H1 (cell line): ENCODE data around the gene ELP1. TPM values are rescaled to one million over a fixed set of nuclear protein-coding genes. Genes with fewer than 3 reads are reported as not detected.

Experiments
- CTCF ChIA-PET: fragments of 300-600 bp; sonication (Branson Sonifier 250); formaldehyde crosslinking; loops from one replicate; lab custom pipeline; 2021; ENCODE audit not compliant: partially characterized antibody; lab: Charles Lee
- POLR2A ChIA-PET: fragments of 300-600 bp; sonication (Branson Sonifier 250); formaldehyde crosslinking; loops from one replicate; lab custom pipeline; 2021; ENCODE audit warnings: inconsistent platforms; ENCODE audit not compliant: partially characterized antibody; lab: Charles Lee
- DNase-seq, 2 experiments: peaks; one replicate each; pipeline versions ENCODE4 v3.0.0 to v3.0.0-alpha.2; 2010 to 2022; ENCODE audit warnings: low spot score in 2 of 2, low read depth in 1 of 2, mixed read lengths in 1 of 2
- FAIRE-seq: peaks from 2 replicates; lab custom pipeline; 2011; peaks lifted over from hg19 to GRCh38; lab: Jason Lieb, UNC
- H2AFZ ChIP-seq: 2 replicates; pipeline ENCODE4 v1.8.1; 2012; ENCODE audit warnings: low read length, inconsistent platforms
- H2AK5ac ChIP-seq: 2 replicates; pipeline ENCODE4 v1.6.1; 2013; ENCODE audit warnings: low read depth, low read length
- H2BK120ac ChIP-seq: replicated peaks from 2 replicates; pipeline ENCODE3; 2013; ENCODE audit warnings: low read depth, low read length, inconsistent platforms
- H2BK12ac ChIP-seq: 2 replicates; pipeline ENCODE4 v1.6.1; 2013; ENCODE audit warnings: low read depth, low read length
- H2BK15ac ChIP-seq: 2 replicates; pipeline ENCODE4 v1.6.1; 2013; ENCODE audit warnings: low read length
- H2BK20ac ChIP-seq: 2 replicates; pipeline ENCODE4 v1.6.1; 2013; ENCODE audit warnings: low read length
- H2BK5ac ChIP-seq: 2 replicates; pipeline ENCODE4 v1.6.1; 2013; ENCODE audit warnings: low read depth, low read length
- H3K14ac ChIP-seq: 2 replicates; pipeline ENCODE4 v1.6.1; 2013; ENCODE audit warnings: inconsistent platforms; ENCODE audit not compliant: insufficient read length
- H3K18ac ChIP-seq: 2 replicates; pipeline ENCODE4 v1.6.1; 2013; ENCODE audit warnings: low read length; ENCODE audit errors: extremely low read depth
- H3K23ac ChIP-seq: 2 replicates; pipeline ENCODE4 v1.6.1; 2013; ENCODE audit warnings: inconsistent platforms; ENCODE audit not compliant: insufficient read length
- H3K23me2 ChIP-seq: 2 replicates; pipeline ENCODE4 v1.6.1; 2013; ENCODE audit warnings: low read depth, low read length
- H3K27ac ChIP-seq: 2 replicates; pipeline ENCODE4 v1.6.1; 2011; ENCODE audit warnings: low read depth, low read length, inconsistent platforms
- H3K27me3 ChIP-seq, 4 experiments: replicated peaks in 1 of 4; 1 replicate in 1 of 4; 2 replicates in 3 of 4; pipeline versions ENCODE4 v1.6.1 to v1.8.1; 2011 to 2013; ENCODE audit warnings: low read length in 3 of 4, mild to moderate bottlenecking in 3 of 4, inconsistent platforms in 2 of 4, mixed read lengths in 2 of 4, moderate library complexity in 1 of 4; ENCODE audit not compliant: control insufficient read depth in 3 of 4, insufficient read depth in 3 of 4; ENCODE audit errors: extremely low read depth in 1 of 4
- H3K36me3 ChIP-seq, 4 experiments: 2 replicates each; pipeline versions ENCODE4 v1.6.1 to v1.8.1; 2011 to 2013; ENCODE audit warnings: mild to moderate bottlenecking in 4 of 4, low read length in 3 of 4, moderate library complexity in 2 of 4, control low read depth in 1 of 4, inconsistent platforms in 1 of 4; ENCODE audit not compliant: insufficient read depth in 4 of 4, control insufficient read depth in 2 of 4
- H3K4ac ChIP-seq: replicated peaks from 2 replicates; pipeline ENCODE3; 2013; ENCODE audit warnings: low read length, low read depth, mixed read lengths, inconsistent platforms; ENCODE audit not compliant: insufficient read length
- H3K4me1 ChIP-seq, 4 experiments: replicated peaks in 1 of 4; 1 replicate in 1 of 4; 2 replicates in 3 of 4; pipeline versions ENCODE4 v1.6.1 to v1.8.1; 2011 to 2013; ENCODE audit warnings: low read length in 3 of 4, inconsistent platforms in 2 of 4, mixed read lengths in 1 of 4; ENCODE audit not compliant: insufficient read depth in 4 of 4, control insufficient read depth in 3 of 4
- H3K4me2 ChIP-seq, 2 experiments: 2 replicates each; pipeline versions ENCODE4 v1.6.1 to v1.8.1; 2011 to 2013; ENCODE audit warnings: low read depth in 2 of 2, low read length in 2 of 2, control low read depth in 1 of 2, inconsistent platforms in 1 of 2, mild to moderate bottlenecking in 1 of 2; ENCODE audit not compliant: insufficient read depth in 1 of 2
- H3K4me3 ChIP-seq, 4 experiments: fragments of 200-600, 300-600 bp in 1 of 4; sonication (generic), shearing (Covaris generic), sonication (Bioruptor Twin) in 1 of 4; 2 replicates each; pipeline versions ENCODE4 v1.5.1 to v1.8.1; 2011 to 2016; ENCODE audit warnings: low read length in 4 of 4, low read depth in 3 of 4, control low read depth in 2 of 4, inconsistent platforms in 2 of 4, mild to moderate bottlenecking in 2 of 4, mixed read lengths in 1 of 4, moderate library complexity in 1 of 4; ENCODE audit not compliant: insufficient read depth in 2 of 4; ENCODE audit errors: extremely low read depth in 1 of 4
- H3K56ac ChIP-seq: replicated peaks from 2 replicates; pipeline ENCODE3; 2013; ENCODE audit warnings: low read depth, mild to moderate bottlenecking, mixed read lengths, low read length, inconsistent platforms; ENCODE audit not compliant: insufficient read length
- H3K79me1 ChIP-seq: 2 replicates; pipeline ENCODE4 v1.6.1; 2013; ENCODE audit warnings: low read depth, low read length, control low read depth
- H3K79me2 ChIP-seq, 2 experiments: 2 replicates each; pipeline versions ENCODE4 v1.6.1 to v1.8.1; 2012 to 2013; ENCODE audit warnings: low read length in 2 of 2, mild to moderate bottlenecking in 2 of 2, inconsistent platforms in 1 of 2; ENCODE audit not compliant: insufficient read depth in 2 of 2, control insufficient read depth in 1 of 2
- H3K9ac ChIP-seq, 4 experiments: replicated peaks in 1 of 4; 1 replicate in 1 of 4; 2 replicates in 3 of 4; pipeline versions ENCODE4 v1.6.1 to v1.8.1; 2011 to 2013; ENCODE audit warnings: low read depth in 3 of 4, low read length in 3 of 4, control low read depth in 2 of 4, mild to moderate bottlenecking in 2 of 4, moderate library complexity in 2 of 4, inconsistent platforms in 1 of 4; ENCODE audit errors: extremely low read depth in 1 of 4
- H3K9me3 ChIP-seq, 2 experiments: 2 replicates each; pipeline versions ENCODE4 v1.6.1 to v1.8.1; 2012 to 2013; ENCODE audit warnings: mild to moderate bottlenecking in 2 of 2, moderate library complexity in 2 of 2, control low read depth in 1 of 2, inconsistent platforms in 1 of 2, low read depth in 1 of 2, low read length in 1 of 2, mixed read lengths in 1 of 2; ENCODE audit not compliant: insufficient read depth in 2 of 2
- H4K20me1 ChIP-seq, 2 experiments: replicated peaks in 1 of 2; 2 replicates each; pipeline versions ENCODE3 to v1.8.1; 2011 to 2013; ENCODE audit warnings: inconsistent platforms in 2 of 2, low read length in 2 of 2, mild to moderate bottlenecking in 1 of 2; ENCODE audit not compliant: insufficient read depth in 2 of 2, control insufficient read depth in 1 of 2
- H4K5ac ChIP-seq: 2 replicates; pipeline ENCODE4 v1.6.1; 2013; ENCODE audit warnings: low read length, low read depth, mixed read lengths, inconsistent platforms; ENCODE audit not compliant: insufficient read length
- H4K8ac ChIP-seq: 2 replicates; pipeline ENCODE4 v1.8.0; 2013; ENCODE audit warnings: mild to moderate bottlenecking, moderate library complexity, low read length, inconsistent platforms; ENCODE audit not compliant: insufficient read depth; ENCODE audit errors: extremely low read depth
- H4K91ac ChIP-seq: replicated peaks from 2 replicates; pipeline ENCODE3; 2013; ENCODE audit warnings: low read length, mixed read lengths, inconsistent platforms; ENCODE audit not compliant: insufficient read length
- ASH2L ChIP-seq: fragments of 200-600, 300-600 bp; sonication (generic); IDR thresholded peaks from one replicate; pipeline ENCODE4 v1.7.1; 2017; ENCODE audit warnings: low read length
- BCL11A ChIP-seq, 2 experiments: IDR thresholded peaks; one replicate each; pipeline ENCODE4 v1.6.1; 2011; ENCODE audit warnings: low read depth in 2 of 2, low read length in 2 of 2, mild to moderate bottlenecking in 2 of 2
- CEBPB ChIP-seq: IDR thresholded peaks from 2 replicates; pipeline ENCODE4 v1.6.1; 2012; ENCODE audit warnings: low read depth, low read length
- CHD2 ChIP-seq: IDR thresholded peaks from 2 replicates; pipeline ENCODE4 v1.6.1; 2012; ENCODE audit warnings: low read length, improper control_type of control experiment
- MAX ChIP-seq: IDR thresholded peaks from 2 replicates; pipeline ENCODE4 v1.6.1; 2012; ENCODE audit warnings: inconsistent platforms
- NANOG ChIP-seq: IDR thresholded peaks from 2 replicates; pipeline ENCODE4 v1.6.1; 2011; ENCODE audit warnings: low read length, low read depth, mild to moderate bottlenecking, inconsistent platforms; ENCODE audit not compliant: insufficient read depth, poor library complexity, severe bottlenecking
- SIRT6 ChIP-seq: IDR thresholded peaks from one replicate; pipeline ENCODE4 v1.7.1; 2012; ENCODE audit warnings: low read length, inconsistent platforms
- SIX5 ChIP-seq: IDR thresholded peaks from 2 replicates; pipeline ENCODE4 v1.6.1; 2011; ENCODE audit warnings: mild to moderate bottlenecking, low read depth, low read length
- TAF7 ChIP-seq: optimal IDR thresholded peaks from 2 replicates; pipeline ENCODE3; 2011; ENCODE audit warnings: low read depth, mild to moderate bottlenecking, inconsistent platforms, low read length, moderate library complexity, borderline replicate concordance
- TCF12 ChIP-seq: IDR thresholded peaks from 2 replicates; pipeline ENCODE4 v1.6.1; 2011; ENCODE audit warnings: low read depth, mild to moderate bottlenecking, low read length
- WGBS, 2 experiments: shearing (Covaris generic) in 1 of 2; methylation state at CpG; one replicate each; pipeline versions ENCODE4 v1.1.6 to v1.1.7; 2013 to 2015; ENCODE audit warnings: low lambda C conversion rate in 2 of 2, mixed read lengths in 2 of 2, inconsistent platforms in 1 of 2, low coverage in 1 of 2, missing lambda C conversion rate in 1 of 2; ENCODE audit not compliant: insufficient replicate concordance in 2 of 2, insufficient coverage in 1 of 2, insufficient read length in 1 of 2; ENCODE audit errors: extremely low coverage in 1 of 2, missing lambda C conversion rate in 1 of 2; 5-methylcytosine and 5-hydroxymethylcytosine counted together
- polyA plus RNA-seq, 7 experiments: library from polyadenylated mRNA; depleted of rRNA in 3 of 7; stranded (reverse) in 5 of 7; unstranded in 2 of 7; fragments of >200 nt in 5 of 7; fragments of 200-250 nt in 2 of 7; gene quantifications; 1 replicate in 5 of 7; 2 replicates in 1 of 7; 4 replicates in 1 of 7; pipeline versions ENCODE4 v1.2.1 to v1.2.3, GENCODE V29; 2011 to 2013; ENCODE audit warnings: missing spikeins in 2 of 7, mixed read lengths in 2 of 7
- total RNA-seq: library from RNA; stranded (reverse); fragmentation: NEBNext Ultra II Directional; extraction: Animal tissue kit (Norgen Biotek cat#: 25700); gene quantifications from 2 replicates; pipeline ENCODE4 v1.2.1, GENCODE V29; 2021
- TF ChIP-seq, protein P1 (sequence below): IDR thresholded peaks from 2 replicates; pipeline ENCODE4 v1.6.1; 2011; ENCODE audit warnings: low read depth, mild to moderate bottlenecking, low read length; ENCODE audit not compliant: insufficient read depth
- TF ChIP-seq, protein P2 (sequence below), 3 experiments: IDR thresholded peaks; 1 replicate in 2 of 3; 2 replicates in 1 of 3; pipeline versions ENCODE4 v1.5.1 to v1.6.1; 2011; ENCODE audit warnings: low read length in 3 of 3, mild to moderate bottlenecking in 3 of 3, inconsistent platforms in 2 of 3, low read depth in 1 of 3, moderate library complexity in 1 of 3; ENCODE audit not compliant: insufficient read depth in 1 of 3; ENCODE audit errors: control extremely low read depth in 1 of 3

The ELP1 gene
- total and polyA plus RNA-seq, 2 of the 8 experiments (the other 6 are each of a cell fraction or from before 2014, with no cell fraction given) = 13.9 to 31.3 TPM

- Histone ChIP-seq H3K4ac (no peak overlapping the region), H3K18ac (no peak overlapping the region), H3K79me1 (no peaks in the 10 kb centered on the region), H3K79me2 (no peaks in the 10 kb centered on the region), H3K4me3 (no peak overlapping the region), H2BK12ac (no peak overlapping the region), H3K4me2 (no peak overlapping the region), H4K5ac (no peak overlapping the region), H2AK5ac (no peak overlapping the region), H3K56ac (no peak overlapping the region), H3K36me3 (no peaks in the 10 kb centered on the region), H4K8ac (no peak overlapping the region), H3K4me1 (peaks cover 0 to 2% (median 0%) of the 10 kb centered on the region in 4 experiments; a peak in 1 of 7 replicates), H2BK20ac (no peak overlapping the region), H3K9me3 (peaks cover 0 to 4% of the 10 kb centered on the region in 2 experiments; a peak in 1 of 4 replicates), H2BK15ac (no peak overlapping the region), H3K14ac (no peak overlapping the region), H3K23me2 (no peaks in the 10 kb centered on the region), H2AFZ (no peak overlapping the region), H4K91ac (no peak overlapping the region), H2BK5ac (no peak overlapping the region), H2BK120ac (no peak overlapping the region), H3K27me3 (no peaks in the 10 kb centered on the region), H3K27ac (no peak overlapping the region), H3K23ac (no peak overlapping the region), H3K9ac (no peak overlapping the region), H4K20me1 (no peaks in the 10 kb centered on the region)
- DNase-seq (no peak), FAIRE-seq (no peak)
- ChIA-PET POLR2A (no interaction called here), CTCF (interaction anchor here (0.7 to 1.7 kb wide), 9 partner anchors 15 to 347 kb away, joined by 3 to 6 read pairs (median 4); no protein-coding TSS in a partner anchor)
- 90% methylated on average over 9 of the region's 9 CpGs; no CpG with 5 or more reads in 1 of the 2 experiments for WGBS, 2 experiments
- TF ChIP-seq CEBPB (no peak), CHD2 (no peak), MAX (no peak), ASH2L (no peak), SIX5 (no peak), BCL11A (IDR thresholded peaks at IDR 0.05; ENCODE audit: low read depth in 2 of 2, low read length in 2 of 2) (no peak), TCF12 (no peak), NANOG (no peak), TAF7 (no peak), SIRT6 (no peak)
- TF ChIP-seq, protein P1, sequence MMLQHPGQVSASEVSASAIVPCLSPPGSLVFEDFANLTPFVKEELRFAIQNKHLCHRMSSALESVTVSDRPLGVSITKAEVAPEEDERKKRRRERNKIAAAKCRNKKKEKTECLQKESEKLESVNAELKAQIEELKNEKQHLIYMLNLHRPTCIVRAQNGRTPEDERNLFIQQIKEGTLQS = no peak
- TF ChIP-seq, protein P2, sequence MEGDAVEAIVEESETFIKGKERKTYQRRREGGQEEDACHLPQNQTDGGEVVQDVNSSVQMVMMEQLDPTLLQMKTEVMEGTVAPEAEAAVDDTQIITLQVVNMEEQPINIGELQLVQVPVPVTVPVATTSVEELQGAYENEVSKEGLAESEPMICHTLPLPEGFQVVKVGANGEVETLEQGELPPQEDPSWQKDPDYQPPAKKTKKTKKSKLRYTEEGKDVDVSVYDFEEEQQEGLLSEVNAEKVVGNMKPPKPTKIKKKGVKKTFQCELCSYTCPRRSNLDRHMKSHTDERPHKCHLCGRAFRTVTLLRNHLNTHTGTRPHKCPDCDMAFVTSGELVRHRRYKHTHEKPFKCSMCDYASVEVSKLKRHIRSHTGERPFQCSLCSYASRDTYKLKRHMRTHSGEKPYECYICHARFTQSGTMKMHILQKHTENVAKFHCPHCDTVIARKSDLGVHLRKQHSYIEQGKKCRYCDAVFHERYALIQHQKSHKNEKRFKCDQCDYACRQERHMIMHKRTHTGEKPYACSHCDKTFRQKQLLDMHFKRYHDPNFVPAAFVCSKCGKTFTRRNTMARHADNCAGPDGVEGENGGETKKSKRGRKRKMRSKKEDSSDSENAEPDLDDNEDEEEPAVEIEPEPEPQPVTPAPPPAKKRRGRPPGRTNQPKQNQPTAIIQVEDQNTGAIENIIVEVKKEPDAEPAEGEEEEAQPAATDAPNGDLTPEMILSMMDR (IDR thresholded peaks at IDR 0.05; ENCODE audit: control extremely low read depth in 1 of 3, insufficient read depth in 1 of 3, low read depth in 1 of 3, low read length in 3 of 3) = no peak
These were observed 97.6 kb downstream of the ELP1 start for GRCh38 chr9:108836319-108836718.
